Left ventricle myocardium inferior (tissue), 1 donor: ENCODE results near the gene HNRNPH3. TPM values are rescaled to one million over a fixed set of nuclear protein-coding genes. Genes with fewer than 3 reads are reported as not detected.

Source experiments
- DNase-seq: peaks from one replicate; pipeline ENCODE4 v3.0.0-alpha.2; 2020
- H3K27ac ChIP-seq: fragments of 200-600 bp; replicated peaks from 2 replicates; pipeline ENCODE4 v1.8.0; 2021
- H3K27me3 ChIP-seq: fragments of 200-600 bp; 2 replicates; pipeline ENCODE4 v1.8.0; 2021; ENCODE audit warnings: low read depth
- H3K36me3 ChIP-seq: fragments of 200-600 bp; 2 replicates; pipeline ENCODE4 v1.8.0; 2021
- H3K4me1 ChIP-seq: fragments of 200-600 bp; 2 replicates; pipeline ENCODE4 v1.8.0; 2021
- H3K4me3 ChIP-seq: fragments of 200-600 bp; 2 replicates; pipeline ENCODE4 v1.8.0; 2021; ENCODE audit warnings: mild to moderate bottlenecking, moderate library complexity
- H3K9me3 ChIP-seq: fragments of 200-600 bp; replicated peaks from 2 replicates; pipeline ENCODE4 v1.8.0; 2021
- CTCF ChIP-seq: fragments of 200-600 bp; IDR thresholded peaks from 2 replicates; pipeline ENCODE4 v1.8.0; 2021; ENCODE audit warnings: antibody characterized with exemption, mild to moderate bottlenecking, borderline replicate concordance
- intact Hi-C: fragments of 100-400 bp; cut with micrococcal nuclease; formaldehyde crosslinking; loops from one replicate; pipeline ENCODE4 v1.11.0; 2022
- total RNA-seq: library from RNA; stranded (reverse); fragmentation: NEBNext Ultra II Directional; extraction: Animal tissue kit (Norgen Biotek cat#: 25700); gene quantifications from one replicate; pipeline ENCODE4 v1.2.1, GENCODE V29; 2021
- donor health status: DM: no; HTN: yes; CAD: no; lungs with severe emphysema.

Gene HNRNPH3
- total RNA-seq, 1 donor from 2014 or later, result 138 TPM

- intact Hi-C loops, result no loop called here
- no peak for DNase-seq
- no peak for TF ChIP-seq CTCF
- H3K4me3 ChIP-seq, result no peak overlapping the region
- H3K36me3 ChIP-seq, result peaks cover 77% of the 10 kb centered on the region
- H3K9me3 ChIP-seq, result peaks cover 11% of the 10 kb centered on the region
- no peaks in the 10 kb centered on the region for H3K4me1 ChIP-seq
- no peaks in the 10 kb centered on the region for H3K27me3 ChIP-seq
- H3K27ac ChIP-seq, result no peak overlapping the region
Observed at GRCh38 chr10:68367121-68367520, 35.3 kb downstream of the HNRNPH3 start.

GRCh38 chr10:68371604-68372003, 39.7 kb downstream of the HNRNPH3 start:
- Histone ChIP-seq H3K27me3 (no peaks in the 10 kb centered on the region), H3K4me1 (no peaks in the 10 kb centered on the region), H3K4me3 (no peak overlapping the region), H3K9me3 (peaks cover 19% of the 10 kb centered on the region), H3K36me3 (peaks cover 91% of the 10 kb centered on the region), H3K27ac (no peak overlapping the region)
- no peak for DNase-seq
- TF ChIP-seq CTCF, result no peak
- intact Hi-C loops, result no loop called here

- no peaks in the 10 kb centered on the region for H3K9me3 ChIP-seq
- no peak for TF ChIP-seq CTCF
- H3K36me3 ChIP-seq, result peaks cover 99% of the 10 kb centered on the region
- H3K4me1 ChIP-seq, result no peaks in the 10 kb centered on the region
- no peak for DNase-seq
- intact Hi-C loops, result no loop called here
- no peak overlapping the region for H3K27ac ChIP-seq
- no peaks in the 10 kb centered on the region for H3K27me3 ChIP-seq
- no peak overlapping the region for H3K4me3 ChIP-seq
Observed at GRCh38 chr10:68385740-68386139, 53.9 kb downstream of the HNRNPH3 start.

Other genes starting within 250 kb of the HNRNPH3 start
- gene MYPN, start 222.6 kb upstream of the HNRNPH3 start, total RNA-seq, result 124 TPM
- not detected for gene ATOH7, start 100.0 kb upstream of the HNRNPH3 start, total RNA-seq
- gene PBLD, start 864 bp downstream of the HNRNPH3 start, total RNA-seq, result 5.1 TPM
- 9.9 TPM for gene RUFY2, start 75.2 kb downstream of the HNRNPH3 start, total RNA-seq
- gene DNA2, start 139.9 kb downstream of the HNRNPH3 start, total RNA-seq, result 2.1 TPM
- 14.0 TPM for gene SLC25A16, start 195.5 kb downstream of the HNRNPH3 start, total RNA-seq
- gene TET1, start 228.3 kb downstream of the HNRNPH3 start, total RNA-seq, result 2.2 TPM